Activated CD4-positive, CD25-positive, alpha-beta regulatory T cell treated with anti-CD3 and anti-CD28 coated beads, Interleukin-2, amount 50 U/mL, for 72 hours (primary cell): ENCODE results near the gene IDH2.
A peak's percentile ranks its signal among the peaks of the same experiment; 100 is the strongest.
"Not testable (repeated sequence)": the region's sequence is repeated elsewhere in the genome, so short reads cannot be mapped to it uniquely, and the experiment has no call there.

Source experiments
- DNase-seq: peaks from one replicate; pipeline ENCODE4 v3.0.0; 2021

Gene IDH2

DNA sequence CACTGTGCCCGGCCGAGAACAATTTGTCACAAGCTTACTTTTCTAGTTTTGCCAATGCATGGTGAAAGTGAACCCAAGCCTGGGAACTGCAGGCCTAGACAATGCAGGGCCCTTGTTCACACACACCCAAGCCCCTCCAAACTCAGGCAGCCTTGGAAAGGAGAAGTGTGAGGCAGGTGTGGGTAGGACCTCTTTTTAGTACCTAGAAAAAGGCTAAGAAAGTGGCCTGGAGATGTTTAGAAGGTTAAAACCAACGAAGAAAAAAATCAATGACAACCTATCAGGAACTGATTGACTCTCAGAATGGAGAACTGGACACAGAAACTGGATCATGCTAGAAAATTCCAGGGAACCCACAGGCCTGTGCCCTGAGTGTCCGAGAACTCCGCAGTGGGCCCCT lies 18.8 kb downstream of the IDH2 start:
- DNase-seq: no peak

- DNase-seq: no peak
These were observed 20.0 kb downstream of the IDH2 start for GRCh38 chr15:90082140-90082715.

GRCh38 chr15:90080818-90081393 lies 21.4 kb downstream of the IDH2 start:
- DNase-seq: no peak

DNA sequence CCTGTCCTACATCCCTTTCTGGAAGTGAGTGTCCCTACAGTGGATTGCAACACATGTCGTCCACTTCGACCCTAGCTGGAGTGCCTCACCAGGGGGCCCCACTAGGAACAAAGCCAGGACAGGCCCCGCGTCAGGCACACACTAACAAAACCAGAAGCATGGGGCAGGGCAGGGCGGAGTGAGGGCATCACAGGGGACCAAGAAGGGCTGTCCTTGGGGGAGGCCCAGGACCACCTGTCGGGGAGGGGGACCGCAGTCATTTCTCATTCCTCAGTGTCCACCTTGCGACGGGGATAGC lies 21.9 kb downstream of the IDH2 start:
- DNase-seq: no peak

DNA sequence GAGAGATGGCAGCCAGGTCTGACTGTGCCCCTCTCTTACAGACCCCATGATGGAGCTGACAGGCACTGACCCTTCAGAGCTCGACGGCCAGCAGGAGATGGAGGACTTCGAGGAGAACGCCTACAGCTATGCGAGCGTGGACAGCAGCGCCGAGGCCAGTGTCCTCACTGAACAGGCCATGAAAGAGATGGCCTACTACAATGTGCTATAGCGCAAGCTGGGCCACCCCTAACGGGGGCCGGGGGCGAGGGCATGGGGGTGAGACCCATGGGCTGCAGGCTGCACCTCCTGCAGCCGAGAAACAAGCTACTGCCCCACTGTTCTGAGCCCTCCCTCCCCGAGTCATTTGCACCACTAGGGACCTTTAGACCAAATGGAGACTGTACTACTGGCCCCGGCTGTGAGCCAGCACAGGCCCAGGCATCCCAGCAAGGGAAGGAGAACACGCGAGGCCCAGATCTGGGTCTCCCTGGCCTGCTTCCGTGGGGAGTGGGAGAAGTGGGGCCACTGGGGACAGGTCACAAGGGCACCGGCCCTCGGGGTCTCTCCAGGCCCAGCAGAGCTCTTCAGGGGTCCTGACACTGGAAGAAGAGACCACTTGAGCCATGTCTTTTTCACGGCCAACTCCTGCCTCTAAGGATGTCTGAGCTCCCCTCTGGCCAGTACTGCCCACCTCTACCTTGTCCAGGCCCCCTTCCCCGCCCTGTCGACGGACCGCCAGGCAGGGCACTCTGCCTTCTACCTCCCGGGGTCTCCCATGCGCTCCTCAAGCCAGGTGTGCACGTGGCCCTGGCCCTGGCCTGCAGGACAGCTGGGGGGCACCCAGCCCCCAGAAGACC lies 22.4 kb downstream of the IDH2 start:
- no peak for DNase-seq

DNA sequence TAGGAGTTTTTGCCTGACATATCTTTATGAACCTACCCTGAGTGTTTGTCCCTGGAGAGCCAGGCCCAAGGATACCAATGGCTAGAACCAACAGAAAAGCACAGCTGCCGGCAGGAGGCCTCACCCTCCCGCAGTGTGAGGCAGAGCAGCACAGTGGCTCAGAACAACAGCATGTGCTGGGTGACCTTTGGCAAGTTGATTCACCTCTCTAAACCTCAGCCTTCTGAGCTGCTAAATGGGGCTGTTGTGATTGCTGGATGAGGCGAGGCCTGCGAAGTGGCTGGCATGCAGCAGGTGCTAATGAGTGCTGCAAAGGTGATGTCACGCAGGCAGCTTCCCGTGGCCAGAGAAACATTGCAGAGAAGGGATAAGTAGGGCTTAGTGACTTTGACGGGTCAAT lies 23.3 kb downstream of the IDH2 start:
- DNase-seq: no peak

- DNase-seq: no peak
These were observed 25.6 kb downstream of the IDH2 start for GRCh38 chr15:90076716-90077115.

- no peak for DNase-seq
These were observed 26.6 kb downstream of the IDH2 start for GRCh38 chr15:90075420-90076289.

DNA sequence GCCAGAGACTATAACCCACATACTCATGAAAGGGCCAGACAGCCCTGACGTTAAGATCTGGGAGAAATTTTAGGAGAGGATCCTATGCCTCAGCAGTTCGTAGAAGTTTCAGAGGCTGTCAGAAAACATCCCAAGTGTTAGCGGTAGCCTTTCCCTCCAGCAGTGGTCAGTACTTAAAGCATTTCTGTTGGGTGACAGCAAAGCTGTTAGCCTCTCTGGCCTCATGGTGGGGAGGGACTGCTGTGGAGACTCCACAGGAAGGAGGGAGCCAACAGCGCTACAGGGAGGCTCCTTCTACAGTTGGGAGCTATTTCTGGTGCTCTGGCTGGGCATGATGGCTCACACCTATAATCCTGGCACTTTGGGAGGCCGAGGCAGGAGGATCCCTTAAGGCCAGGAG lies 27.4 kb downstream of the IDH2 start:
- no peak for DNase-seq

GRCh38 chr15:90074023-90074422 lies 28.2 kb downstream of the IDH2 start:
- no peak for DNase-seq

GRCh38 chr15:90072978-90073640 lies 29.2 kb downstream of the IDH2 start:
- DNase-seq: no peak

DNA sequence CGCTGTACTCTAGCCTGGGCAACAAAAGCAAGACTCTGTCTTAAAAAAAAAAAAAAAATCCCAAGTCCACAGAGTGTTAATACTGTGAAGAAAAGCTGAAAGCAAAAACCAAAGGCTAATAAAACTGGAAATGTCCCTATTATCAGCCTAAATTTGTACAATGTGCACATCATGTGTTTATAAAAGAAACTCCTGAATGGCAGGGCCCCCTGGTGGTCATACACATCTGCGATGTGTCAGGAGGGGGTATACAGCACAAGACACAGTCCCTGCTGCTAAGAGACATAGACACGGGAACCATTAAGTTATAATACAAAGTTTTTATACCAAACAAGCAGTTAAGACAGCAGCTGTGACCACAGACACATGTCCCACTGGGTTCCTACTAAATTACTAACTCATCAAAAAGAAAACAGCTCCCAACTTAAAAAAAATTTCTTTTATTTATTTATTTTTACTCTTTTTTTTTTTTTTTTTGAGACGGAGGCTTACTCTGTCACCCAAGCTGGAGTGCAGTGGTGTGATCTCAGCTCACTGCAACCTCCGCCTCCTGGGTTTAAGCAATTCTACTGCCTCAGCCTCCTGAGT lies 31.0 kb downstream of the IDH2 start:
- peak; percentile 62 for DNase-seq

DNA sequence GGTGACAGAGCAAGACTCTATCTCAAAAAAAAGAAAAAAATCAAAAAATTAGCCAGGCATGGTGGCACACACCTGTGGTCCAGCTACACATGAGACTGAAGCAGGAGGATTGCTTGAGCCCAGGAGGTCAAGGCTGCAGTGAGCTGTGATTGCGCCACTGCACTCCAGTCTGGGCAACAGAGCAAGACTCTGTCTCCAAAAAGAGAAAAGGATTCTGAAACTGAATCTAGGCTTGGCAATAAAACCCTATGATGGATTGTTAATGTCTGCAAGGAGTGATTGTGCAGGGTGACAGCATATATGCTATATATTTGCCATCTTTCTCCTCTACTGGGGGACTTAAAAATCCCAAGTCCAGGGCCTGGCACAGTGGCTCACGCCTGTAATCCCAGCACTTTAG lies 31.6 kb downstream of the IDH2 start:
- not testable (repeated sequence) for DNase-seq

- no peak for DNase-seq
These were observed 34.2 kb downstream of the IDH2 start for GRCh38 chr15:90067953-90068606.

GRCh38 chr15:90067181-90067952 lies 34.9 kb downstream of the IDH2 start:
- DNase-seq: no peak

DNA sequence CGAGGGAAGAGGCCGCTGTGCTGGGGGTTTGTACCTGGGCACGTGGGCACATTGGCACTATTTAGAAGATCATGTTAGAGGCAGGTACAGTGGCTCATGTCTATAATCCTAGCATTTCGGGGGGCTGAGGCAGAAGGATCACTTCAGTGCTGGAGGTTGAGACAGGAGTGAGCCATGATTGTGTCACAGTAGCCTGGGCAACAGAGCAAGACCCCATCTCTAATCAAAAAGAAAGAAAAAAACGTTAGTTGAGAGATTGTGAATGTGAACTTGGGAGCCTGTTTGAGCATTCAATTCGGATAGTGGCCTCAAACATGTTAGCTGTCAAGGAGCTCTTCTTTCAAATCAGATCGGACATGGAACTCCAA lies 36.6 kb downstream of the IDH2 start:
- no peak for DNase-seq

GRCh38 chr15:90064911-90065681 lies 37.2 kb downstream of the IDH2 start:
- no peak for DNase-seq

DNA sequence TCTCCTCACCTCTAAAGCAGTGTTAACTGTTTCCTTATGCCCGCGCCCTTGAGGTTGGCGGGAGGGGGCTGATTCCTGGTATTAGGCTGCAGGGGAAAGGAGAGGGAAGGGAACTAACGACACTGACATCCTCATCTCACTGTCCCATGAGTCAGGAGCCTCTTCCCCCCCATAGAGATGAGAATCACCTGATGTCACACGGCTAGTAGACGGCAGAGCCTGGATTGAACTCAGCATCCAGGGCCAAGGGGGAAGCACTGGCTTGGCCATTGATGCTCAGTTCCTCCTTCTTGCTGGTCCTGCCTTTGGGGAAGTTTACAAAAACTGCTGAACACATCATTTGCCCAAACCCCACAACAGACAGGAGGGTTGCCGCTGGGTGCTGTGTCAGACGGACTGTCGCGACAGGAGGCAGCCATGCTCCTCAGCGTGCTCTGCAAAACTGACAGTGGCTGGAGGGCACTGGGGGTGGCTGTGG lies 38.5 kb downstream of the IDH2 start:
- DNase-seq: no peak

DNA sequence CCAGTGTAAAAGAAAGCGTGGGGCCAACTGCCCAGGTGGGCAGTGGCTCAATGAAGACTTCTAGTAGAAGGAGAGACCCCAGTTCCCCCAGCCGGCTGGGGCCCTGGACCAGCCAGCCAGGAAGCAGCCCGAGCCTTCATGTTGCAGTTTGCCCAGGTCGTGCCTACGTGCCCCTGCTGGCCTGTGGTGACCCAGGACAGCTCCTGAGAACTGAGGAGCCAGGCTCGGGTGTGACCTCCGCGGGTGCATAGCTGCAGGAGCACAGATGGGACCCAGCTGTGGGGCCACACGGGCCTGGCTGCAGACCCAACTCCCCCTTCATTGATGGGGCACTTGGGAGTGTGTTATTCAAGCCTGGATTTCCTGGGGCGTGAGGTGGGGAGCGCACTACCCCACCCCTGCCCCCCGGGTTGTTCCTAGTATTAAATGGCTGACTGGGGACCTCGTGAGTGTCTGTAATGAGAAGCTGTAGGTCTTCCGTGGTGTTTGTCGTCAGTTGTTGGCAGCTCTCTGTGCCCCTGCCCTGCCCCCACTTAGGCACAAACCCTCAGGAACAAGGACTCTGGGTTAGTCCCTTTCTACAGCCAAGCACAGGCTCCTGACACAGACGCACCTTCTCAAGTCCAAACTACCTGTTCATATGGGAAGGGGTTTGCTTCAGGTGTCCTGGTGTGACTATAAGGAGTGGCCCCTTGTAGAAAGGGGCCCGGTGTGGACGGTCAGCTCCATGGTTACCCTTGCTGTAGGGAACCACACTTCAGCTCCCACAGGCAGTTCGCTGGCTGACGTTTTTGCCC lies 39.1 kb downstream of the IDH2 start:
- DNase-seq: no peak
